GM12878 (cell line): ENCODE data around the gene SMAGP. TPM values are rescaled to one million over a fixed set of nuclear protein-coding genes. Genes with fewer than 3 reads are reported as not detected.
"Not testable (repeated sequence)": the region's sequence is repeated elsewhere in the genome, so short reads cannot be mapped to it uniquely, and the experiment has no call there.

Experiments
- ATAC-seq: fragments of 200-7000 bp; cut with Tn5 transposase; 3 replicates; pipeline ENCODE4 v1.9.1; 2020; ENCODE audit warnings: mild to moderate bottlenecking, moderate library complexity
- BruUV-seq: library from RNA; stranded (reverse); fragments of 400-500 nt; replicated peaks from 2 replicates; lab custom pipeline; 2021; lab: Mats Ljungman, UMichigan
- CTCF ChIA-PET: fragments of 300-600 bp; sonication (Branson Sonifier 250); formaldehyde crosslinking; extraction: SDS; loops from one replicate; lab custom pipeline; 2021; ENCODE audit warnings: inconsistent platforms; lab: Yijun Ruan, JAX
- POLR2A ChIA-PET: fragments of 350-600 bp; formaldehyde crosslinking; extraction: SDS; loops from one replicate; lab custom pipeline; 2021; ENCODE audit warnings: inconsistent platforms; lab: Charles Lee
- RAD21 ChIA-PET: fragments of 300-600 bp; sonication (Branson Sonifier 250); formaldehyde crosslinking; loops from one replicate; lab custom pipeline; 2023; ENCODE audit warnings: antibody characterized with exemption; ENCODE audit not compliant: unreplicated experiment; lab: Charles Lee
- SMC1A ChIA-PET: fragments of 300-600 bp; sonication (Branson Sonifier 250); formaldehyde crosslinking; loops from one replicate; lab custom pipeline; 2023; ENCODE audit not compliant: unreplicated experiment, uncharacterized antibody; lab: Charles Lee
- DNase-seq: peaks from one replicate; pipeline ENCODE4 v3.0.0-alpha.2; 2011; ENCODE audit warnings: low read depth, low spot score
- FAIRE-seq: peaks from 3 replicates; lab custom pipeline; 2011; peaks lifted over from hg19 to GRCh38; lab: Jason Lieb, UNC
- H2AFZ ChIP-seq: 2 replicates; pipeline ENCODE4 v1.6.0; 2011; ENCODE audit warnings: low read depth, low read length, control low read depth; ENCODE audit not compliant: control insufficient read depth
- H3K27ac ChIP-seq: 2 replicates; pipeline ENCODE4 v1.5.1; 2011; ENCODE audit warnings: control low read depth; ENCODE audit not compliant: control insufficient read depth, insufficient read depth
- H3K27me3 ChIP-seq, 2 experiments: replicated peaks in 1 of 2; 2 replicates each; pipeline versions ENCODE4 v1.6.0 to v1.6.1; 2011; ENCODE audit warnings: low read length in 1 of 2; ENCODE audit not compliant: control insufficient read depth in 2 of 2, insufficient read depth in 2 of 2
- H3K36me3 ChIP-seq, 2 experiments: 2 replicates each; pipeline ENCODE4 v1.5.1; 2011; ENCODE audit warnings: low read length in 1 of 2; ENCODE audit not compliant: control insufficient read depth in 2 of 2, insufficient read depth in 2 of 2
- H3K4me1 ChIP-seq: 2 replicates; pipeline ENCODE4 v1.6.1; 2011; ENCODE audit warnings: mild to moderate bottlenecking, low read length, moderate library complexity, mixed read lengths; ENCODE audit not compliant: control insufficient read depth, insufficient read depth
- H3K4me2 ChIP-seq: 2 replicates; pipeline ENCODE4 v1.6.0; 2011; ENCODE audit warnings: control low read depth; ENCODE audit not compliant: control insufficient read depth, insufficient read depth
- H3K4me3 ChIP-seq: fragments of 200-600 bp; sonication (generic); 2 replicates; pipeline ENCODE4 v1.5.1; 2016
- H3K79me2 ChIP-seq: 2 replicates; pipeline ENCODE4 v1.6.0; 2011; ENCODE audit warnings: low read length; ENCODE audit not compliant: control insufficient read depth, insufficient read depth
- H3K9ac ChIP-seq: 2 replicates; pipeline ENCODE4 v1.8.0; 2011; ENCODE audit warnings: low read length, control low read depth, mixed read lengths; ENCODE audit not compliant: control insufficient read depth, insufficient read depth
- H3K9me3 ChIP-seq: replicated peaks from 3 replicates; pipeline ENCODE4 v1.5.1; 2011; ENCODE audit warnings: mild to moderate bottlenecking, low read length; ENCODE audit not compliant: control insufficient read depth, insufficient read depth
- H4K20me1 ChIP-seq: 2 replicates; pipeline ENCODE4 v1.6.0; 2011; ENCODE audit not compliant: control insufficient read depth, insufficient read depth
- NFYB ChIP-seq: IDR thresholded peaks from 2 replicates; pipeline ENCODE4 v1.6.1; 2011; ENCODE audit warnings: low read depth, mild to moderate bottlenecking, low read length, improper control_type of control experiment, moderate library complexity; ENCODE audit not compliant: insufficient read depth
- PRDM15 ChIP-seq: fragments of 450-650 bp; formaldehyde crosslinking; IDR thresholded peaks from 2 replicates; pipeline ENCODE4 v1.4.0; 2020; ENCODE audit warnings: mild to moderate bottlenecking, moderate library complexity
- TBL1XR1 ChIP-seq: IDR thresholded peaks from 2 replicates; pipeline ENCODE4 v1.6.1; 2012; ENCODE audit warnings: low read depth, low read length, improper control_type of control experiment
- ZBTB4 ChIP-seq: fragments of 450-650 bp; formaldehyde crosslinking; IDR thresholded peaks from 2 replicates; pipeline ENCODE4 v1.4.0; 2022; ENCODE audit warnings: mild to moderate bottlenecking, moderate library complexity
- WGBS: methylation state at CpG from one replicate; pipeline ENCODE4 v1.1.6; 2016; ENCODE audit warnings: low lambda C conversion rate; ENCODE audit not compliant: insufficient replicate concordance, insufficient coverage; ENCODE audit errors: missing lambda C conversion rate; 5-methylcytosine and 5-hydroxymethylcytosine counted together
- in situ Hi-C: fragments of 300-500 bp; cut with MboI; formaldehyde crosslinking; loops from 9 replicates; pipeline ENCODE4 v1.14.3; 2018; ENCODE audit warnings: mixed read lengths
- intact Hi-C: fragments of 100-400 bp; cut with micrococcal nuclease; formaldehyde crosslinking; loops from one replicate; pipeline ENCODE4 v1.14.2; 2022; ENCODE audit not compliant: unreplicated experiment
- polyA plus RNA-seq, 11 experiments: library from polyadenylated mRNA; depleted of rRNA in 4 of 11; unstranded in 6 of 11; stranded (reverse) in 5 of 11; fragments of >200 nt; fragmentation: Nextera tagmentation in 4 of 11; fragmentation: Illumina TruSeq in 1 of 11; extraction: Ambion mirVana in 4 of 11; extraction: Trizol in 1 of 11; gene quantifications; 1 replicate in 1 of 11; 2 replicates in 10 of 11; pipeline versions ENCODE4 v1.2.1 to v1.2.3, GENCODE V29; 2011 to 2016; ENCODE audit warnings: inconsistent platforms in 2 of 11, missing spikeins in 2 of 11, low read depth in 1 of 11
- total RNA-seq, 4 experiments: library from RNA; depleted of rRNA in 3 of 4; stranded (reverse); fragments of >200 nt in 3 of 4; fragmentation: Illumina TruSeq in 1 of 4; extraction: Trizol in 1 of 4; gene quantifications; 2 replicates each; pipeline versions ENCODE4 v1.2.1 to v1.2.3, GENCODE V29; 2013 to 2021

The SMAGP gene
- total and polyA plus RNA-seq, 10 of the 15 experiments (the other 5 are each of a cell fraction or from before 2014, with no cell fraction given), result 0.42 to 7.1 (median 3.9) TPM

DNA sequence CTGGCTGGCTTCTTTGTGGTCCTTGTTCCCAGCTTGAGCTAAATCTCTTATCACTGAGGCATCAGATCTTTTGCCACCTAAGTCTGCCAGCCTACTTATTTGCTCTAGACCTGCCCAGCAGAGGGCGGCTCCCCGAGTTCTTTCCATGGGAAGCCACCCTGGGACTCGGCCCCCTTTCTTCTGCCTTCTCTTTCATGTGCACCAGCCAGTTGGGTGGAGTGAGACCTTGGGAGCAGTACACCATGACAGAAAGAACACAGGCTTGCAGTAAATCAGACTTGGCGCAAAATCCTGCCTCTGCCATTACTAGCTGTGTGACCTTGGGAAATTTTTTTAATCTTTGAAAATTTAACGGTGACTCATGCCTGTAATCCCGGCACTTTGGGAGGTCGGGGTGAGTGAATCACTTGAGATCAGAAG lies 7.4 kb downstream of the SMAGP start (continued):
- TF ChIP-seq PRDM15 (CRISPR knock-in tag) (no peak), ZBTB4 (CRISPR knock-in tag) (no peak), TBL1XR1 (no peak), NFYB (no peak)

GRCh38 chr12:51259600-51259999 lies 10.6 kb downstream of the SMAGP start:
- RAD21 ChIA-PET, H3K27me3 ChIP-seq, H4K20me1 ChIP-seq, DNase-seq, H3K36me3 ChIP-seq, H3K4me2 ChIP-seq, FAIRE-seq, H3K9me3 ChIP-seq, H3K4me1 ChIP-seq, CTCF ChIA-PET, H3K4me3 ChIP-seq, in situ Hi-C loops, BruUV-seq, SMC1A ChIA-PET, H3K9ac ChIP-seq, H3K79me2 ChIP-seq, H2AFZ ChIP-seq, POLR2A ChIA-PET, ATAC-seq, H3K27ac ChIP-seq: not testable (repeated sequence)
- WGBS, result 100% methylated on average over 1 of the region's 1 CpG
- intact Hi-C loops, result loop anchor here (10.0 kb wide), 1 partner anchor 435 kb away; no protein-coding TSS in a partner anchor
